NCI-H510A (cell line): ENCODE data around the gene PLEKHG7.

Experiments
- DNase-seq: peaks from one replicate; lab custom pipeline; 2025; lab: John Stamatoyannopoulos, UW

Gene PLEKHG7

DNA sequence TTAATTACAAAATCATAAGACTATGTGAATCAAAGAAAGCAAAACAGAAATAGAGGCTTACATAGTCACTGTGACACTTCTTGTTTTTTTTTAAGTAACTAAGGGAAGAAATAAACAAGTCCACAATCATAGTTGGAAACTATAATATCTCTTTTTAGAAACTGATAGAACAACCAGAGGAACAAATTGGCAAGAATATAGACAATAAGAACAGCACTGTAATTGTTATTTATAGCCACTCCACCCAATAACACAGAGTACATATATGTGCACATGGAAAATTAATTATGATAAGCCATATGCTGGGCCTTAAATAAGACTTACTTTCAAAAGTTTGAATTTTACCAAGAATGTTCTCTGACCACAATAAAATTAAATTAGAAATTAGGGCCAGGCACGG, 101.1 kb downstream of the PLEKHG7 start:
- no peak for DNase-seq

DNA sequence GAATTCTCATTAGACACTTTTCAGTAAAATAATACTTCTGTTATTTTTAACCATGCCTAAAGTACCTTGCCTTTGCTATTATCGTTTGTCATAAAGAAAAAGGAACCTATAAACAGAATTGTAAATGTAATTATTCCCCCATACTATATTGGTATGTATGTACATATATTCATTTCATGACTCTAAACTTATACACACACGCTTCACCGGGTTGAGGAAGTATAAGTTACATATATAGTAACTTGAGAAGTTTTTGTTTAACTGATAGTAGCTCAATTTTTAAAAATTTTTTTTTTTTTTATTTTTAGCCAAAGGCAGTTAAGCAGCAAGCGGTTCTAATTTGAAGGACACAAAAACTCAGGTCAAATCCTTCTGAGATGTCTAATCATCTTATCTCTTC, 107.6 kb downstream of the PLEKHG7 start:
- DNase-seq, result no peak

DNA sequence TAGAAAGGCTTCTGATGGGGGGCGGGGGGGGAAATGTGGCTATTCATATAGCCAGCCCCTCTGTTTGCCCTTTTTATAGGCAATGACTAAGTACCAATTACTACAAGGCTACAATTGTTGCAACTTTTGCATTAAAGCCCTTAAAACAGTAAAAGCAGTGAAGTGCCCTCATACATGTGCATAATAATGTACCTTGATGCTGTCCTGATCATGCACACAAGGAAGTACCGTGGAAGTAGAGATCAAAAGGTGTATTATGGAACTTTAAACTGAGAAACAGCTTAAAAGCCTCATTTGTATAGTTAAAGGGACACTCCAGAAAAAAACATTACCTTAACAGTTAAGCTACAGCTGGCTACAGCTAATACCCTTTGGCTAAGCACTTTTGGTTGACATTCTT, 111.8 kb downstream of the PLEKHG7 start:
- no peak for DNase-seq

DNA sequence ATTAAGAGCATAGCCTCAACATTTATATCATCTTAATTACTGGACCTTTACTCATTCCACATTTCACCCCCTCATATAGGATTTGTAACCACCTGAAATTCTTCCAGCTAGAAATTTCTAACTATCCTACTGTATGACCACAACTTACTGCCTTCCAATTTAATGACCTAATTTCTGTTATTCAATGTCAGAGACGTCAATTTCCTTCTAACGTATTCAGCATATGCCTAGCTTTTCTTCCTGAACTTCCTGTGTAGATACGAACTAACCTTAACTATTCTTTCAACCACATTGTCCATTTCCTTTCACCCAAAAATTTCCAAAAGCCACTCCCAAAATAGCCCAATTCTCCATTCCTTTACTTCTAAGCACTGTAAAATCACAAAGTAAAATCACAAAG, 118.4 kb downstream of the PLEKHG7 start:
- DNase-seq, result no peak
